Activated effector memory CD4-positive, alpha-beta T cell treated with Interleukin-2 at 50 U/mL for 16 hours (primary cell): ENCODE measurements around the gene LSM7.
"Not testable (repeated sequence)": the region's sequence is repeated elsewhere in the genome, so short reads cannot be mapped to it uniquely, and the experiment has no call there.

Experiments used
- DNase-seq: peaks from one replicate; pipeline ENCODE4 v3.0.0-alpha.2; 2020

LSM7 gene

DNA sequence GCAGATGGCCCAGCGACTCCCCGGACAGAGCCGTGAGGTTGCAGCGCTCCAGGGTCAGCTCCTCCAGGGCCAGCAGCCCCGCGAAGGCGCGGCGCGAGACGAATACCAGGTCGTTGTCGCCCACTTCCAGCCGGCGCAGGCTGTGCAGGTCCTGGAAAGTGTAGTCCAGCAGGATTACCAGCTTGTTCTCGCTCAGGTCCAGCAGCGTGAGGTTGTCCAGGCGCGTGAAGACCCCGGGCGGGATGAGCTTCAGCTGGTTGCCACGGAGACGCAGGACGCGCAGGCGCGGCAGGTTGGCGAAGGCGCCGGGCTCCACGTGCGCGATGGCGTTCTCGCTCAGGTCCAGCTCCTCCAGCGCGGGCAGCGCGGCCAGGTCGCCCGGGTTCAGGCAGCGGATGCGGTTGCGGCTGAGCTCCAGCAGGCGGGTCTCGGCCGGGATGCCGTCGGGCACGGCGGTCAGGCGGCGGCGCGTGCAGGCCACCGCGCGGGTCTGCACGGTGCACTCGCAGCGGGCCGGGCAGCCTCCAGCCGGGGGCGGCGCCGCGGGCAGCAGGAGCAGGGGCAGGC lies 37.1 kb downstream of the LSM7 start:
- DNase-seq, result no peak

DNA sequence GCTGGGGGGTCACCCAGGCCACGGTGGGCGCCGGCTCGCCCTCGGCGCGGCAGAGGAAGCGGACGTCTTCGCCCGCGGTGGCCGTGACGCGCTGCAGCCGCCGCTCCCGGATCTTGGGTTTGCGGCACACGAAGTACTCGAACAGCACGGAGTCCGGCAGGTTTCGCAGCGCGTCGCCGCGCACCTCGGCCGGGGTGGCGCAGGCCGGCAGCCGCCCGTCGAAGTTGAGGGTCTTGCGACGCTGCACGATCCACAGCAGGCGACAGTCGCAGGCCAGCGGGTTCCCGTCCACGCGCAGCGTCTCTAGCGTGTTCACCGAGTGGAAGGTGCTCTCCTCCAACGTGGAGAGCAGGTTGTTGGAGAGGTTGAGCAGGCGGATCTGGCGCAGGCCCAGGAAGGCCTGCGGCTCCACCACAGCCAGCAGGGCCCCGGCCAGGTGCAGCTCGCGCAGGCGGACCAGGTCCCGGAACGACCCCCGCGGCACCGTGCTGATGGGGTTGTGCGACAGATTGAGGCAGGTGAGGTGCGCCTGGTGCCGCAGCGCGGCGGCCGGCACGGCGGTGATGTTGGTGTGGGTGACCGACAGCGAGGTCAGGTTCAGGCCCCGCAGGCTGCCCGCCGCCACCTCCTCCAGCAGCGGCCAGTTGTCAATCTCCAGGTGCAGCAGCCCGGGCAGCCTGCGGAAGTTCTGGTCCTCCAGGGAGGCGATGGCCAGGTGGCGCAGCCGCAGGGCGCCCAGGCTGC lies 37.8 kb downstream of the LSM7 start:
- peak; percentile 28 for DNase-seq

DNA sequence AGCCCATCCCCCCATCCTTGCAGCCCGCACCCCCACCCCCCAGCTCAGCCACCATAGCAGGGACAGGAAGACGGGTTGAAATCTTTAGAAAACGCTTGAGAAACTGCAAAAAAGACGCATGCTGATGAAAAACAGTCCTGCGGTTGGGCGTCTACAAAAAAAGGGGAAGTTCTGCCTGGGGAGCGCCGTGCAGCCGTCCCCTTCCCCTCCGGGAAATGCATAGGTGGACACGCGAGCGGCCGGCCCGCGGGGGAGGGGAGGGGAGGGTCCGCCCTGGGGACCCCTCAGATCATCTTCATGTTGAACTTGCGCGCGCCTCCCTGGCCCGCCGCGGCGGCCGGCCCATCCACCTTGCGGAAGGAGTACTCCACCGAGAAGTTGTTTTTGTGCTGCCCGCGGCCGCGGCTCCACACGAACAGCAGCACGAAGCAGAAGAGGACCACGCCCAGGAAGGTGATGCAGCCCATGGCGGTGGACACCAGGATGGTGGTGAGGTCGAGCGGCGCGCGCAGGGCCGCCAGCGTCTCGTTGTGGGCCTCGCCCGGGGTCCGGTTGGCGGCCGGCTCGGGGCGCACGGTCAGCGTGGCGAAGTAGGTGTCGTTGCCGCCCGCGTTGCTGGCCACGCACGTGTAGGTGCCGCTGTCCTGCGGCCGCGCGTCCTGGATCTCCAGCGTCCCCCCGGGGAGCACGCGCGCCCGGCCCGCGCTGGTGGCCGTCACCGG lies 38.5 kb downstream of the LSM7 start:
- peak; percentile 68 for DNase-seq

DNA sequence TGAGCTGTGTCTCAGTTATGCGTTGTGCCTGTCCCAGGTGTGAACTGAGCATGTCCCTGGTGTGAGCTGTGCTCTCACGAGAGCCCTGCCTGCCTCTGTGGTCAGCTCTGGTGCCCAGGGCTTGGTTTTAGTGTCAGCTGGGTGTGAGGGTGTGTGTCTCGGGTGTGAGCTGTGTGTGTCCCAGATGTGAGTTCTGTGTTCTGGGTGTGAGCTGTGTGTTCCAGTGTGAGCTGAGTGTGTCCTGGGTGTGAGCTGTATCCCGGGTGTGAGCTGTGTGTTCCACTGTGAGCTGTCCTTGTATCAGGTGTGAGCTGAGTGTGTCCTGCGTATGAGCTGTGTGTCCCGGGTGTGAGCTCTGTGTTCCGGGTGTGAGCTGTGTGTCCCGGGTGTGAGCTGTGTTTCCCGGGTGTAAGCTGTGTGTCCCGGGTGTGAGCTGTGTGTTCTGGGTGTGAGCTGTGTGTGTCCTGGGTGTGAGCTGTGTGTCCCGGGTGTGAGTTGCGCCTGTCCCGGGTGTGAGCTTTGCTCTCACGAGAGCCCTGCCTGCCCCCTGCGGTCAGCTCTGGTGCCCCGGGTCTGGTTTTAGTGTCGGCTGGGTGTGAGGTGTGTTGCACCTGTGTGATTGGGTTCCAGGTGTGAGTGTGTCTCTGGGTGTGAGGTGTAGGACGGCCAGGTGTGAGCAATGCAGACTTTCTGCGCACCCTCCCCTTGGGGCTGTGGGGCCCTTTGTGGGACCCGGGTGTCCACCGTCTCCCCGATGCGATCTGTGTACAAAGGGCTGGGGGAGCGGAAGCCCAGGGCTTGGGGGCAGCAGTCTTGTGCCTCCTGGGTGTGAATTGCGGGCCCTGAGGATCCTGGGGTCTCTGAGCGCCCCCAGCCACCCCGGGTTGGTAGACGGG lies 39.3 kb downstream of the LSM7 start:
- DNase-seq, result no peak

DNA sequence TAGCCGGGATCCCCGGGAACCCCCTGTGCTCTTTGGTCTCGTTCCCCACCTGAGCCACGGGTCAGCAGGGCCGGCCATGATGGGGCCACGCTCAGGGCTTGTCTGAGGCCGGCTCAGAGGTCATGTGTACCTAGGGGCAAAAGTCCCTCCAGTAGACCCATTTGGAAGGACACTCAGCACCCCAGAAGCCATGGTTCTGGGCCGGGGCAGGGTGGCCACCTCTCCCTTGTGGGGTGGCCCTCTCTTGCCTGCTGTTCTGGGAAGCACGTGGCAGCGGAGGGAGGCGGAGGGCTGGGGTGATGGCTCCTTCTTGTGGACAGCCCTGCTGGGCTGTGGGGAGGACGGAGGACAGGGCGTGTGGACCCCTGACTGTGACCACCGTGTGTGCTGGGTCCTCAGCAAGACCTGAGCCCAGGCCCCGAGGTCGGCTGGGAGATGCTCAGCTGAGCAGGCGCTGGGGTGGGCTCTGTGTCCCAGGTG lies 40.0 kb downstream of the LSM7 start:
- DNase-seq, result no peak

DNA sequence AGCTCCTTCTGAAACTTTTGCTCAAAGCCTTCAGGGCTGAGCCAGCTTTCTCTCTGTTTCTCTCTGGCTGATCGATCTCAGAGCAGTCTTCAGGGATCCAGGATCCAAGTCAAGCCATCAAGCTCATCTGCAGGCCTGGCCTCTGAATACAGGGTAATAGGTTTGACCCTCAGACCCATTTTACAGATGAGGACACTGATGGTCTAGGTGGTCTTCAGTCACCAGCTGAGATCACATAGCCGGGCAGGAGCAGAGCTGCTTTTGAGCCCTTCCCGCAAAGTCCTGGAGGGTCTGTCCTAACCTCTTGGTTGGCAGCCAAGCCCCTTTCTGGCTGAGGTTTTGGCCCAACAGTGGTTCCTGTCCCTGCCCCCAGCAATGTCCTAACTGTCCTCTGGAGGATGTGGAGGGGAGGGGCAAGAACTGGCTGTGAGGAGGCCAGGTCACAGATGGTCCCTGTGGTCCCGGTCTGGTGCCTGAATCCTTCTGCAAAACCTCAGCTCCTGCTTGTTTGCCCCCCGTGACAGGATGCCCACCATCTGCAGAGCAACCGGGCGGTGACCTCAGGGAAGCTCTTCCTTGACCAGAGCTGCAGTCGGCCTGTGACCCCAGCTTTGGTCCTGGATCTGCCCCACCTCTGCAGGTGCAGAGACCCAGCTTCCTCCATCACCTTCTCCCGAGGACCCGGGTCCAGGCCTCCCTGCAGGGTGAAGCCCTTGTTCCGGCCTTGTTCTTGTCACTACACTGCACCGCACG lies 40.6 kb downstream of the LSM7 start:
- DNase-seq, result no peak

DNA sequence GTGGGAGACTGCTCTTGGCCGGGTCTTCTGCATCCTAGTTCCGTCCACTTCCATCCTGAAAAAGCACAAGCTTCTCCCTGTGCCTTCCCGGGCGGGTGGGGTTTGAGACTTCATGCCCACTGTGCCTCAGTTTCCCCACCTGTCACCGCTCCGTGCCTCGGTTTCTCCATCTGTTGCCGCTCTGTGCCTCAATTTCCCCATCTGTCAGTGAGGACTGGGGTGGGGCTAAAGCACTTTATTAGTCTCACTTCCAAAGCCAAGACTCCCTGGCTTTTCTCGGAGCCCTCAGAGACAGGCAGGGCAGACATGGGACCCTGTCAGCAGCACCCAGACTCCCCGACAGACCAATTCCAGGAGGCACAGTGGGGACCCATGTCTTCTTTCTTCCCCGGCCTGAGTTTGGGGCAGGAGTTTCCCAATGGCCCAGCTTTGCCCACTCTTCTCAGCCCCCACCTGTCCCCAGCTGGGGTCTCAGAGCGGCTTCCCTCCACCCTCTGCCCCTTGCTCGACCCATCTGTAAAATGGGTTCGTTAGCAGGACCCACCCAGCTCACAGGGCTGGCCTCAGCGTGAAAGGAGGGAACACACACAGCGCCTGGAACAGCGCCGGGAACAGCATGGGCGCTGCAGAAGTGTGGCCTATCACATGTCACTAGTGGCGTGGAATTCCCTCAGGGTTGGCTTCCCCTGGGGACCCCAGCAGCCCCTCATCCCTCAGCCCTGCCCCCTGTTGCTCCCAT lies 41.8 kb downstream of the LSM7 start:
- DNase-seq, result no peak

DNA sequence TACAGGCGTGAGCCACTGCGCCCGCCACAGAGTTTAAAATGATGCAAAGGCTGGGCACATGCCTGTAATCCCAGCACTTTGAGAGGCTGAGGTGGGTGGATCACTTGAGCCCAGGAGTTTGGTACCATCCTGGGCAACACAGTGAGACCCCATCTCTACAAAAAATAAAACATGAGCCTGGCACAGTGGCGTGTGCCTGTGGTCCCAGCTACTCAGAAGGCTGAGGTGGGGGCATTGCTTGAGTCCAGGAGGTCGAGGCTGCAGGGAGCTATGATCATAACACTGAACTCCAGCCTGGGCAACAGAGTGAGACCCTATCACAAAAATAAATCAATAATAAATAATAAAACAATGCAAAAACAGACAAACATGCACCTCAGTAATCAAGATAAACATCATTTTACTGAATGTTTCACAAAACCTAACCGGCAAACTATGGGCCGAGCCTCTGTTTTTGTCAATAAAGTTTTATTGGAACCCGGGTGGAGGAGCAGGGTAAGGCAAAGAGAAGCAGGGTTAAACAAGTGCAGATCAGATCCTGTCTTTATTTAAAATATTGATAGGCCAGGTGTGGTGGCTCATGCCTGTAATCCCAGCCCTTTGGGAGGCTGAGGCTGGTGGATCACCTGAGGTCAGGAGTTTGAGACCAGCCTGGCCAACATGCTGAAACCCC lies 44.4 kb downstream of the LSM7 start:
- no peak for DNase-seq

DNA sequence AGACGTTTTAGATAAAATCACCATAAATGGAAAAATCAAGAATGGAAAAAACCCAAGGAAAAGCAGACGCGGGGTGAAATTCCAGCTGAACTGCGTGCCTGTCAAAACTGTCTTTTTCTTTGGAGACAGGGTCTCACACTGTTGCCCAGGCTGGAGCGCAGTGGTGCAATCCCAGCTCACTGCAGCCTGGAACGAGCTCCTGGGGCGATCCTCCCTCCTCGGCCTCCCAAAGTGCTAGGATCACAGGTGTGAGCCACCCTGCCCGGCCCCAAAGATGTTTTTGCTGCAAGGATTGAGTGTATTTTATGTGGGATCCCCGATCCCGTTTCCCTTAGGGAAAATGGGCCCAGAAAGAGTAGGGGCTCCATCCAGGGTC lies 45.5 kb downstream of the LSM7 start:
- DNase-seq, result no peak

DNA sequence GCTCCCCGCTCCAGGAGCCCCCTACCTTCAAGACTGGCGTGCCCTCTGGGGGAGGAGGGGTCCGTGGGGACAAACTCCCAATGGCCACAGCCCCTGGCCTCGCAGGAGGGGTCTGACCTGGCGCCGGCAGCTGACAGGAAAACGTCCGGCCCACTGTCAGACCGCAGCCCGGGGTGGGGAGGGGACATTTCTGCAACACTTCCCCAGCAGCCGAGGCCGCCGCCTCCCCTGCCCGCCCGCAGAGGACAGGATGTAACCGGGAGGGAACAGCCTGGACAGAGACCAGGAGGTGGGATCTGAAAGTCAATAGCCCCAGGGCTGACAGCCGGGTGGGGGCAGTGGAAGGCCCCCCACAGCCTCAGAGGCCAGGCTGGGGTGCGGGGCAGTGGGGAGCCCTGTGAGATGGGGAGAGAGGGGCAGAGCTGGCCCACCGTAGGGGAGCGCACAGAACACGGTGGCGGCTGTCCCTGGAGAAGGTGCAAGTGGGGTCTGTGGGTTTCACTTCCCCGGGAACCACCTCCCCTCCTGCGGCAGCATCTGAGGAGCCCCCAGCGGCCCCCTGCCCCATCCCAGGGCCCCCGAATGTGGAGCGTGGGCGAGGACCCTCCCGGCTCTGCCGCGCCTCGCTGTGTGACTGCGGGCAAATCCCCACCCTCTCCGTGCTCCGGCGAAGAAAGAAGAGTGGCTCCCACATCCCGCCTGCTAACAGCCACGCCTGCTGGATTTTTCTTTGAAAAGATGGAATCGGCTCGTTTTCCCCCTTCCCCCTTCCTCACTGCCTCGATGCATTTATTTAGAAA lies 46.1 kb downstream of the LSM7 start, which contains the start of gene PEAK3:
PEAK3 (minus strand) TSS at position 114 of the 800 bp plus-strand sequence. CDS start 1,244 bp downstream, outside the sequence.
- DNase-seq, result no peak

DNA sequence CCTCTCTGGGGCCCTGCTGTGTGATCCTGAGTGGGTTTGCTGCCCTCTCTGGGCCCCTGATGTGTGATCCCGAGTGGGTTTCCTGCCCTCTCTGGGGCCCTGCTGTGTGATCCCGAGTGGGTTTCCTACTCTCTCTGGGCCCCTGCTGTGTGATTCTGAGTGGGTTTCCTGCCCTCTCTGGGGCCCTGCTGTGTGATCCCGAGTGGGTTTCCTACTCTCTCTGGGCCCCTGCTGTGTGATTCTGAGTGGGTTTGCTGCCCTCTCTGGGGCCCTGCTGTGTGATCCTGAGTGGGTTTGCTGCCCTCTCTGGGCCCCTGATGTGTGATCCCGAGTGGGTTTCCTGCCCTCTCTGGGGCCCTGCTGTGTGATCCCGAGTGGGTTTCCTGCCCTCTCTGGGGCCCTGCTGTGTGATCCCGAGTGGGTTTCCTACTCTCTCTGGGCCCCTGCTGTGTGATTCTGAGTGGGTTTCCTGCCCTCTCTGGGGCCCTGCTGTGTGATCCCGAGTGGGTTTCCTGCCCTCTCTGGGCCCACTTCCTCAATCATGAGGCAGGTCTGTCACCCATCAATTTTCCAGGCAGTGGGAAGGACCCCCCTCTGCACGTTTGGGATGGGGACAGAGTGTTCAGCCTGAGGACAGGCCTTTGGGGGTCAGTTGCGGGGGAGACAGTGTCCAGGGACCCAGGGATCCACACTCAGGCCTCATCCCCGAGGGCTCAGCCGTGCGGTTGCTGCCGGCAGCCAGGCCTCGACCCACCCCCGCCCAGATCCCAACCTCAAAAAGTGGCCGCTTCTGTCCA lies 46.9 kb downstream of the LSM7 start:
- not testable (repeated sequence) for DNase-seq

DNA sequence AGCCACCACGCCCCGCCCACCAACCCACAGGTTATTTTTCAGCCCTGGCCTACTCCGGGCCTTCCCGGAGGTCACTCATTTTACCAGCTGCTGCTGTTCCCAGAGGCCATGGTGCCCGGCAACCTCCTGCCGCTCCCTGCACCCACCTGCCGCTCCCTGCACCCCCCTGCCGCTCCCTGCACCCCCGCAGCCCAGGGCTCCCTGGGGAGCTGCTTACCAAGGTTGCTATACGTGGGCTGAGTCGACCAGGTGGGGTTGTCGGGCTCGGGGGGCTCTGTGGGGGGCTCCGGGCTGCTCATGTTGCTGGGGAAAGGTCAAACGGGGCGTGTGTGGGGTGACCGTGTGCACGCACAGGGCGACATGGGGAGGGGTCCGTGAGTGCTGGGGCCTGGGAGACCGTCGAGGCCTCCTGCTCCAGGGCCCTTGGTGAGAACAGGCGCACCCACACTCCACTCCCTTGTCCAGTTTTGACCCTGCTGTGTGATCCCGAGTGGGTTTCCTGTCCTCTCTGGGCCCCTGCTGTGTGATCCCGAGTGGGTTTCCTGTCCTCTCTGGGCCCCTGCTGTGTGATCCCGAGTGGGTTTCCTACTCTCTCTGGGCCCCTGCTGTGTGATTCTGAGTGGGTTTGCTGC lies 47.6 kb downstream of the LSM7 start:
- no peak for DNase-seq

DNA sequence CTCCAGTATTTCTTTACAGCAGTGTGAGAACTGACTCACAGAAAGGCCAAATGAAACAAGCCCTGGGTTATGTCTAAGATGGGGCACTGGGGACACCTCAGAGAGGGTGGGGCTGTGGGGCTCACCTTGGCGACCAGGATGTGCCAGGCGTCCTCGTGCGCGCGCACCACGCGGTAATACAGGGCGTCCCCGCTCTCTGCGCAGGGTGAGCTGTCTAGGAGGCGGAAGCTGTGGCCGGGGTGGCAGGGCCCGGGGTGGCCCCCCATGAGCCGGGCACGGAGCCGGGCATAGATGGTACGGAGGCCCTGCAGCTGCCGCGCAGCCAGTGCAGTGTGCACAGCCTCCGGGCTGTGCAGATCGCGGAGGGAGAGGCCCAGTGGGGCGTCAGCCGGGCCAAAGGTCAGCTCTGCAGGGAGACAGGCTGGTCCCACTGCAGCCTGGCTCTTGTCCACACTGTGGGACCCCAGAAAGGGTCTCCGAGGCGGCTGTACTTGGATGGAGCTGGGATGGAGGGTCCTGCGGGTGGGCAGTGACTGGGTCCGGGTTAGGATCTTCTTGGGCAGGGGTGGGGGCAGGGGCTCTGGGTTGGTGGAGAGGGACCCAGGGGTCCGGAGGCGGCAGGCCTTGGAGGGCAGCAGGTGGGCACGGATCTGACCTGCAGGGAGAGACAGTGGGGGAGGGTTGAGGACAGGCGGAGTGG lies 49.8 kb downstream of the LSM7 start:
- no peak for DNase-seq

DNA sequence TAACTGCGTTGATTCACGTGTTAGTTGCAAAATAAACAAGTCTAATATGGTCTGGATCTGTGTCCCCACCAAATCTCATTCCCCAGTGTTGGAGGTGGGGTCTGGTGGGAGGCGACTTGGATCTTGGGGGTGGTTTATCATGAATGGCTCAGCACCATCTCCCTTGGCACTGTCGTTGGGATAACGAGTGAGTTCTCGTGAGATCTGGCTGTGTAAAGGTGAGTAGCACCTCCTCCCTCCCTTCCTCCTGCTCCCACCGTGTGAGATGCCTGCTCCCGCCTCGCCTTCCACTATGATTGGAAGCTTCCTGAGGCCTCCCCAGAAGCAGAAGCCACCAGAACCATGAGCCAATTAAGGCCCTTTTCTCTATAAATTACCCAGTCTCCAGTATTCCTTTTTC lies 51.2 kb downstream of the LSM7 start:
- no peak for DNase-seq

DNA sequence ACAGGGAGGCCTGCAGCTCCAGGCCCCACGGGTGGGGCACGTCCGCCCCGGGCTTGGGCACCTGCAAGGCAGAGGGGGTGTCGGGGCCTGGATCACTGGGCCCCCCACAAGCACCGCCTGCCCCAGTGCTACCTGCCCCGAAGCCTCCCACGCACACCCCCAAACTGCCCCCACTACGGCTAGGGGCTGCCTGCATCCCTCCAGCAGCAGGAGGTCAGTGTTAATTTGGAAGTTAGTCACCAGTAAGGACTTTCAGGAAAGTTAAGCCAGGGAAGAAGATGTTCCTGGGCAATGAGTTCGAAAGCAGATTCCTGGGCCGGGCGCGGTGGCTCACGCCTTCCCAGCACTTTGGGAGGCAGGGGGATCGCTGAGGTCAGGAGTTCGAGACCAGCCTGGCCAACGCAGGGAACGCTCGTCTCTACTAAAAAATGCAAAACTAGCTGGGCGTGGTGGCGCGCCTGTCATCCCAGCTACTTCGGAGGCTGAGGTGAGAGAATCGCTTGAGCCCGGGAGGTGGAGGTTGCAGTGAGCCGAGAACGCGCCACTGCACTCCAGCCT lies 51.9 kb downstream of the LSM7 start:
- no peak for DNase-seq

DNA sequence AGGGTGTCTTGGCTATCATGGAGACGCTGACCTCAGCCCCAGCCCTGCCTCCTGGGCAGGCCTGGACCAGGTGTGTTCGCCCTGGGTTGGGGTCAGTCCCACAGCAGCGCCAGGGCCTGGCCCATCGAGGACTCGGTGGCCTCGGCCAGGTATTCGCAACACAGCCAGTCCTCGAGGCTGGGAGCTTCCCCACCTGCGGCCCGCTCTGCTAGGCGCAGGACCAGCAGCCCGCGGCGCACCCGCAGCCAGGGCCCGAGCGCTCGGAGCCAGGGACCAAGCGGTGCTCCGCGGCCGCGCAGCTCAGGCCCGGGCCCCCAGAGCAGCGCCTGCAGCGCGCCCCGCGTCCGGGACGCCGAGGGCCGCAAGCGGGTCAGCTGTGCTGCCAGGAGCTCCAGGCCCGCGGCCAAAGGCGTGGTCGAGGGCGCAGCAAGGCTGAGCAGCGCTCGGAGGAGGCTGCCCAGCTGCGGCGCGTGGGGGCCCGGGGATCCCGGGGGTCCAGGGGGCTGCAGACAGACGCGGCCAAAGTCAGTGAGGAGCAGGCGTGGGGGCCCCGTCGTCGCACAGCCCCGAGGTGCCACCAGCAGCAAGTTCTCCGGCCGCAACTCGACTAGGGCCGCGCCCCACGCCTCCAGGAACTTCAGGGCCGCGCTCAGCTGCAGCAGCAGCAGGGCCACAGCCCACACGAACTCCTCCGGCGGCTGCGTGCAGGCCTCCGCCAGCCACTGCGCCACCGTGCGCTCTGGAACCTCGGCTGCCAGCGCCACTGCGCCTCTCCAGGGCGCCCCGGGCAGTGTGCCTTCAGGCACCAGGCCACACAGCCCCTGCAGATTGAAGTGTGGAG lies 52.6 kb downstream of the LSM7 start:
- no peak for DNase-seq
